Measurements from ENCODE around the gene PTCHD1.

- no peak for TF ChIP-seq CTCF (conservative IDR thresholded peaks at IDR 0.05; ENCODE audit: low read depth, low read length)
- TF ChIP-seq EZH2phosphoT487 (IDR thresholded peaks at IDR 0.05; ENCODE audit: borderline replicate concordance, low read length), result no peak
- no peak for TF ChIP-seq EZH2 (IDR thresholded peaks at IDR 0.05; ENCODE audit: low read length, unreplicated experiment)
Observed at GRCh38 chrX:23286731-23287130, 47.9 kb upstream of the PTCHD1 start.
